Measurements from ENCODE around the gene VSIG10L.

DNA sequence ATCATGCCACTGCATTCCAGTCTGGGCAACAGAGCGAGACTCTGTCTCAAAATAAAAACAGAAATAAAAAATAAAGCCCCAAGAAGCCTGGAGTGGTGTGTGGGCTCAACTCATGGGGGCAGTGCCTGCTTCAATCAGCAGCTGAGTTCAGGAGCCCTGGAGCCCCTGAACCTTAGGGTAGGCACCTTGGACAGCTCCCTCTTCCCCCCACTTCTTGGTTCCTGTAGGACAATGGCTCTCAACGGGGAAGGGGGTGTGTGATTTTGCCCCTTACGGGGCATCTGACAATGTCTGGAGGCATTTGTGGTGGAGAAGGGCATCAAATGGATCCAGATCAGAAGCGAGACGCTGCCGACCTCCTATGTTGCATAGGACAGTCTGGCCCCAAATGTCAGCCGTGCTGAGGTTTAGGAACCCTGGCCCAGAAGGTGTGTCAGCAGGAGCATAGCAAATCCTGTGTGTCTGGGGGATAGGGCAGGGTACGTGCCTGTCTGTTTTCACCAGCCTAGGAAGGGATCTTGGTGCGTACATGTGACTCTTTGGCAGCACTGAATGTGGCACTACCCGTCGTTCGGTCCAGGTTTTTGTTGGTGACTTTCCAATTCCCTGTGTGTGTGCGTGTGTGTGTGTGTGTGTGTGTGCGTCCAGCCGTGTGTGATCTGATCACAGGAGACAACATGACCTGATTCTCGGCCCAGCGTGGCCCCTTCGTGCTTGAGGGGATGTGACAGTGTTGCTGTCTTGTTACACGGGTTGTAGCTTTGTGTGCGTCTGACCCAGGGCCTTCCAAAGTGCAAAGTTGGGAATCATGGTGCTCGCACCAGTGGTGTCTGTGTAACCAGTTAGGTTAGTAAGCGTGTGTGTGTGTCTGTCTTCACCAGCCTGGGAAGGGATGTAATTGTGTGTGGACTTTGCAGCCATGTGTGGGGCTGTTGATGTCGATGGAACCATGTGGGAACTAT is 23.0 kb downstream of the VSIG10L start:
- TF ChIP-seq, protein P1, sequence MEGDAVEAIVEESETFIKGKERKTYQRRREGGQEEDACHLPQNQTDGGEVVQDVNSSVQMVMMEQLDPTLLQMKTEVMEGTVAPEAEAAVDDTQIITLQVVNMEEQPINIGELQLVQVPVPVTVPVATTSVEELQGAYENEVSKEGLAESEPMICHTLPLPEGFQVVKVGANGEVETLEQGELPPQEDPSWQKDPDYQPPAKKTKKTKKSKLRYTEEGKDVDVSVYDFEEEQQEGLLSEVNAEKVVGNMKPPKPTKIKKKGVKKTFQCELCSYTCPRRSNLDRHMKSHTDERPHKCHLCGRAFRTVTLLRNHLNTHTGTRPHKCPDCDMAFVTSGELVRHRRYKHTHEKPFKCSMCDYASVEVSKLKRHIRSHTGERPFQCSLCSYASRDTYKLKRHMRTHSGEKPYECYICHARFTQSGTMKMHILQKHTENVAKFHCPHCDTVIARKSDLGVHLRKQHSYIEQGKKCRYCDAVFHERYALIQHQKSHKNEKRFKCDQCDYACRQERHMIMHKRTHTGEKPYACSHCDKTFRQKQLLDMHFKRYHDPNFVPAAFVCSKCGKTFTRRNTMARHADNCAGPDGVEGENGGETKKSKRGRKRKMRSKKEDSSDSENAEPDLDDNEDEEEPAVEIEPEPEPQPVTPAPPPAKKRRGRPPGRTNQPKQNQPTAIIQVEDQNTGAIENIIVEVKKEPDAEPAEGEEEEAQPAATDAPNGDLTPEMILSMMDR (conservative IDR thresholded peaks at IDR 0.05; ENCODE audit: low read length), result no peak
- no peak for TF ChIP-seq EZH2phosphoT487 (IDR thresholded peaks at IDR 0.05; ENCODE audit: borderline replicate concordance, low read depth, low read length)
